GM23248 (cell line): Measurements from ENCODE around the gene ZC3H18. TPM values are rescaled to one million over a fixed set of nuclear protein-coding genes. Genes with fewer than 3 reads are reported as not detected.

Source experiments
- DNase-seq: peaks from one replicate; pipeline ENCODE4 v3.0.0-alpha.2; 2015
- H2AFZ ChIP-seq: fragments of 200-600 bp; sonication (generic); 2 replicates; pipeline ENCODE4 v1.6.1; 2016; ENCODE audit warnings: antibody characterized with exemption
- H3F3A ChIP-seq: fragments of 200-600 bp; sonication (generic); 2 replicates; pipeline ENCODE4 v1.6.1; 2016; ENCODE audit warnings: mild to moderate bottlenecking, antibody characterized with exemption, mixed run types; ENCODE audit not compliant: insufficient read depth
- H3K27ac ChIP-seq: fragments of 200-600 bp; sonication (generic); 2 replicates; pipeline ENCODE4 v1.5.1; 2016; ENCODE audit warnings: mild to moderate bottlenecking
- H3K27me3 ChIP-seq: fragments of 200-600 bp; sonication (generic); replicated peaks from 2 replicates; pipeline ENCODE4 v1.6.1; 2016; ENCODE audit warnings: mild to moderate bottlenecking; ENCODE audit not compliant: insufficient read depth
- H3K36me3 ChIP-seq: fragments of 200-600 bp; sonication (generic); 2 replicates; pipeline ENCODE4 v1.6.1; 2016; ENCODE audit warnings: low read depth, mild to moderate bottlenecking
- H3K4me1 ChIP-seq: fragments of 200-600 bp; sonication (generic); 2 replicates; pipeline ENCODE4 v1.6.1; 2016; ENCODE audit warnings: mild to moderate bottlenecking; ENCODE audit not compliant: insufficient read depth
- H3K4me2 ChIP-seq: fragments of 200-600 bp; sonication (generic); one replicate; pipeline ENCODE4 v1.6.1; 2016; ENCODE audit warnings: mild to moderate bottlenecking; ENCODE audit not compliant: unreplicated experiment
- H3K4me3 ChIP-seq: fragments of 200-600 bp; sonication (generic); 2 replicates; pipeline ENCODE4 v1.5.1; 2016; ENCODE audit warnings: mild to moderate bottlenecking
- H3K79me2 ChIP-seq: fragments of 200-600 bp; sonication (generic); 2 replicates; pipeline ENCODE4 v1.6.1; 2016; ENCODE audit warnings: mild to moderate bottlenecking; ENCODE audit not compliant: insufficient read depth
- H3K9ac ChIP-seq: fragments of 200-600 bp; sonication (generic); 2 replicates; pipeline ENCODE4 v1.6.1; 2016; ENCODE audit warnings: mild to moderate bottlenecking
- H3K9me2 ChIP-seq: fragments of 200-600 bp; sonication (generic); 2 replicates; pipeline ENCODE4 v1.6.1; 2016; ENCODE audit warnings: mixed run types, mild to moderate bottlenecking, moderate library complexity; ENCODE audit not compliant: insufficient read depth
- H3K9me3 ChIP-seq: fragments of 200-600 bp; sonication (generic); one replicate; pipeline ENCODE4 v1.6.1; 2017; ENCODE audit warnings: low read depth
- H4K20me1 ChIP-seq: fragments of 200-600 bp; sonication (generic); 2 replicates; pipeline ENCODE4 v1.6.0; 2016; ENCODE audit not compliant: insufficient read depth
- EZH2 ChIP-seq: fragments of 200-600 bp; sonication (generic); IDR thresholded peaks from 2 replicates; pipeline ENCODE4 v1.6.1; 2018; ENCODE audit warnings: antibody characterized with exemption, mild to moderate bottlenecking; ENCODE audit not compliant: insufficient read depth, poor library complexity, severe bottlenecking
- EZH2phosphoT487 ChIP-seq: fragments of 200-600 bp; sonication (generic); IDR thresholded peaks from 2 replicates; pipeline ENCODE4 v1.6.1; 2018; ENCODE audit warnings: antibody characterized with exemption, moderate library complexity, mild to moderate bottlenecking, low read depth; ENCODE audit not compliant: insufficient read depth
- WGBS, 2 experiments: methylation state at CpG; one replicate each; pipeline ENCODE4 v1.1.6; 2015 to 2017; ENCODE audit warnings: low lambda C conversion rate in 2 of 2, low coverage in 1 of 2; ENCODE audit errors: missing lambda C conversion rate in 2 of 2; 5-methylcytosine and 5-hydroxymethylcytosine counted together
- in situ Hi-C: fragments of 300-500 bp; cut with MboI; formaldehyde crosslinking; loops from 2 replicates; pipeline ENCODE4 v1.15.0; 2020
- polyA plus RNA-seq: library from polyadenylated mRNA; unstranded; fragments of >200 nt; fragmentation: Nextera tagmentation; extraction: Ambion mirVana; gene quantifications from 2 replicates; pipeline ENCODE4 v1.2.1, GENCODE V29; 2016
- total RNA-seq: library from RNA; depleted of rRNA; stranded (reverse); fragments of >200 nt; shearing (Covaris generic); gene quantifications from 2 replicates; pipeline ENCODE4 v1.2.3, GENCODE V29; 2014

Gene ZC3H18
- total and polyA plus RNA-seq, 2 experiments from 2014 or later = 9.7 to 24.9 TPM

GRCh38 chr16:88613293-88613692, 43.1 kb downstream of the ZC3H18 start:
- Histone ChIP-seq H3K36me3 (peaks cover 9% of the 10 kb centered on the region; the same call in 1 of the 2 replicates), H3K4me3 (no peak overlapping the region), H3K4me2 (no peak overlapping the region), H4K20me1 (no peaks in the 10 kb centered on the region), H3F3A (no peaks in the 10 kb centered on the region; the same call in 1 of the 2 replicates), H3K9ac (no peak overlapping the region), H2AFZ (no peak overlapping the region), H3K4me1 (no peaks in the 10 kb centered on the region), H3K27me3 (no peaks in the 10 kb centered on the region), H3K9me2 (no peaks in the 10 kb centered on the region), H3K79me2 (0 out of 2 replicates have a peak, but pooled peaks cover 14% of the 10 kb centered on the region), H3K9me3 (no peaks in the 10 kb centered on the region), H3K27ac (no peak overlapping the region)
- in situ Hi-C loops = no loop called here
- TF ChIP-seq EZH2phosphoT487 (no peak), EZH2 (no peak)
- no peak for DNase-seq
- 93 to 95% methylated on average over 10 of the region's 10 CpGs for WGBS, 2 experiments

- no peak overlapping the region for H2AFZ ChIP-seq
- 0 out of 2 replicates have a peak, but pooled peaks cover 21% of the 10 kb centered on the region for H3K79me2 ChIP-seq
- no peak for TF ChIP-seq EZH2phosphoT487
- no peak for TF ChIP-seq EZH2
- 83 to 86% methylated on average over 19 of the region's 19 CpGs for WGBS, 2 experiments
- in situ Hi-C loops = no loop called here
- peaks cover 3% of the 10 kb centered on the region; the same call in 1 of the 2 replicates for H3K36me3 ChIP-seq
- no peaks in the 10 kb centered on the region for H3K4me1 ChIP-seq
- no peaks in the 10 kb centered on the region for H4K20me1 ChIP-seq
- H3F3A ChIP-seq = no peaks in the 10 kb centered on the region; the same call in 1 of the 2 replicates
- no peak overlapping the region for H3K4me3 ChIP-seq
- H3K4me2 ChIP-seq = no peak overlapping the region
- H3K27me3 ChIP-seq = no peaks in the 10 kb centered on the region
- no peak overlapping the region for H3K27ac ChIP-seq
- no peaks in the 10 kb centered on the region for H3K9me2 ChIP-seq
- H3K9ac ChIP-seq = no peak overlapping the region
- H3K9me3 ChIP-seq = no peaks in the 10 kb centered on the region
- DNase-seq = peak; percentile 16
Observed at GRCh38 chr16:88613911-88614817, 44.0 kb downstream of the ZC3H18 start.

DNA sequence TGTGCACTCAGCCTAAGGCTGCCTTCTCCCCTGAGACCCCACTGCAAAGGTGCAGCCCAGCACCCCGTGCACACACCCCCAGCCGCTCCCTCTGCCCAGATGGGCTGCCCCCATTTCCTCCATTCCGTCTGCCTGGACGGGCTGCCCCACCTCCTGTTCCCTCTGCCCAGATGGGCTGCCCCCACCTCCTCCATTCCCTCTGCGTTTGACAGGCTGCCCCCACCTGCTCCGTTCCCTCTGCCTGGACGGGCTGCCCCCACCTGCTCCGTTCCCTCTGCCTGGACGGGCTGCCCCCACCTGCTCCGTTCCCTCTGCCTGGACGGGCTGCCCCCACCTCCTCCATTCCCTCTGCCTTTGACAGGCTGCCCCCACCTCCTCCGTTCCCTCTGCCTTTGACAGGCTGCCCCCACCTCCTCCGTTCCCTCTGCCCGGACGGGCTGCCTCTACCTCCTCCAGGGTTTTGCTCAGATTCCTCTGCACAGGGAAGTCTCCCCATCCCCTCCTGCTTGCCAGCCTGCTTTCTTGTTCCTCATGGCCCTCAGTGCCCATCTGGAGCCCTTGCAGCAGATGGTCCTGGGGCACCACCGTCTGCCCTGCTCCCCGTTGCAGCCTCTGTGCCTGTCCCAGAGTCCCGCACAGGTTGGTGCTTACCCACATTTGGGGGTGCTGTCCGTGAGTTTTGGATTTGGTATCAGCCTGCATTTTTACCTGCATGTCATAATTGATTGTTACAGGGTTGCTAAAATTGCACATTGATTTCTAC, 44.8 kb downstream of the ZC3H18 start:
- no peaks in the 10 kb centered on the region for H3K27me3 ChIP-seq
- no peaks in the 10 kb centered on the region for H3K9me2 ChIP-seq
- no peak overlapping the region for H3K9ac ChIP-seq
- H3K4me2 ChIP-seq = no peak overlapping the region
- no peak for TF ChIP-seq EZH2phosphoT487
- no peak for TF ChIP-seq EZH2
- 90 to 92% methylated on average over 11 to 19 of the region's 19 CpGs for WGBS, 2 experiments
- no peak for DNase-seq
- peaks cover 3% of the 10 kb centered on the region; the same call in 1 of the 2 replicates for H3K36me3 ChIP-seq
- in situ Hi-C loops = no loop called here
- no peak overlapping the region for H3K4me3 ChIP-seq
- H2AFZ ChIP-seq = no peak overlapping the region
- no peaks in the 10 kb centered on the region for H3K9me3 ChIP-seq
- no peaks in the 10 kb centered on the region for H4K20me1 ChIP-seq
- 0 out of 2 replicates have a peak, but pooled peaks cover 21% of the 10 kb centered on the region for H3K79me2 ChIP-seq
- H3K4me1 ChIP-seq = no peaks in the 10 kb centered on the region
- H3F3A ChIP-seq = no peaks in the 10 kb centered on the region; the same call in 1 of the 2 replicates
- H3K27ac ChIP-seq = no peak overlapping the region

DNA sequence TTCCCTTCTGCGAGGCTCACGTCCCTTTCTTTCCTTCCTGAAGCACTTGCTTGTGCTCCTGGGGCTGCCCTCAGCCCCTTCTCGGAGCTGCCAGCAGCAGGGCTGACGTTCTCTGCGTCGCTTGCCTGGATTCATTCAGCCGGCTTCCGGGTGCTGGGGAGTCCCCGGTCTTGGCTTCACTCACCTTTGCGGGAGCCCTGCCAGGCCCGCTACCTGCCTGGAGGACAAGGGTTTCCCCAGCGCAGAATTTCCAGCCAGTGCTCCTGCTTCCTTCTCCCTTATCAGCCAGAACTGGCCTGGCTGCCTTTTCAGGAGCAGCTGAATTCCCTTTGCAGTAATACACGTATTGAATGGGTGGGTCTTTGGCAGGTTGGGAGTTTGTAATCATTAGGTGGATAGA, 46.1 kb downstream of the ZC3H18 start:
- 90 to 92% methylated on average over 13 of the region's 13 CpGs for WGBS, 2 experiments
- DNase-seq = no peak
- no peaks in the 10 kb centered on the region for H3K9me2 ChIP-seq
- no peaks in the 10 kb centered on the region for H3K9me3 ChIP-seq
- H3K9ac ChIP-seq = no peak overlapping the region
- no peak overlapping the region for H3K27ac ChIP-seq
- H3F3A ChIP-seq = no peaks in the 10 kb centered on the region; the same call in 1 of the 2 replicates
- H3K36me3 ChIP-seq = peaks cover 3% of the 10 kb centered on the region; the same call in 1 of the 2 replicates
- no peak for TF ChIP-seq EZH2
- TF ChIP-seq EZH2phosphoT487 = no peak
- 0 out of 2 replicates have a peak, but pooled peaks cover 21% of the 10 kb centered on the region for H3K79me2 ChIP-seq
- H4K20me1 ChIP-seq = no peaks in the 10 kb centered on the region
- no peaks in the 10 kb centered on the region for H3K4me1 ChIP-seq
- H3K4me3 ChIP-seq = no peak overlapping the region
- no peak overlapping the region for H2AFZ ChIP-seq
- H3K27me3 ChIP-seq = no peaks in the 10 kb centered on the region
- no peak overlapping the region for H3K4me2 ChIP-seq
- in situ Hi-C loops = no loop called here
